Right ventricle myocardium superior (tissue), 1 donor: ENCODE measurements around the gene SPINK1. TPM values are rescaled to one million over a fixed set of nuclear protein-coding genes. Genes with fewer than 3 reads are reported as not detected.
"Not testable (repeated sequence)": the region's sequence is repeated elsewhere in the genome, so short reads cannot be mapped to it uniquely, and the experiment has no call there.

ENCODE experiments used
- ATAC-seq: fragments of 200-7000 bp; cut with Tn5 transposase; one replicate; pipeline ENCODE4 v1.9.1; 2020; ENCODE audit warnings: mild to moderate bottlenecking; ENCODE audit not compliant: poor library complexity
- DNase-seq: peaks from one replicate; pipeline ENCODE4 v3.0.0-alpha.2; 2020
- intact Hi-C: fragments of 100-400 bp; cut with DNase I; formaldehyde crosslinking; loops from one replicate; pipeline ENCODE4 v1.11.2; 2022
- total RNA-seq: library from RNA; stranded (reverse); fragmentation: NEBNext Ultra II Directional; extraction: Animal tissue kit (Norgen Biotek cat#: 25700); gene quantifications from one replicate; pipeline ENCODE4 v1.2.1, GENCODE V29; 2021
- donor health status: DM: no; HTN: yes; CAD: no; lungs with severe emphysema.

SPINK1 gene
- total RNA-seq, 1 donor from 2014 or later = not detected

- intact Hi-C loops = loop anchor here (2.0 kb wide), 1 partner anchor 193 kb away; no protein-coding TSS in a partner anchor
- no peak for DNase-seq
- ATAC-seq = no peak
Observed at GRCh38 chr5:147821766-147822165, 9.7 kb downstream of the SPINK1 start.

- intact Hi-C loops = no loop called here
- ATAC-seq = no peak
Observed at GRCh38 chr5:147819261-147819770, 12.2 kb downstream of the SPINK1 start.

GRCh38 chr5:147818290-147818689, 13.2 kb downstream of the SPINK1 start:
- intact Hi-C loops = no loop called here
- ATAC-seq = no peak
- no peak for DNase-seq

More at GRCh38 chr5:147819261-147819770, 12.2 kb downstream of the SPINK1 start:
- no peak for DNase-seq

GRCh38 chr5:147813696-147814095, 17.8 kb downstream of the SPINK1 start:
- intact Hi-C loops = no loop called here
- no peak for ATAC-seq
- DNase-seq = no peak

- DNase-seq = no peak
- intact Hi-C loops = no loop called here
- no peak for ATAC-seq
Observed at GRCh38 chr5:147809830-147810666, 21.4 kb downstream of the SPINK1 start.

- intact Hi-C loops = no loop called here
- ATAC-seq (peak; percentile 67), DNase-seq (no peak)
Observed at GRCh38 chr5:147805030-147805454, 26.4 kb downstream of the SPINK1 start.

GRCh38 chr5:147804334-147804733, 27.1 kb downstream of the SPINK1 start:
- DNase-seq (no peak), ATAC-seq (no peak)
- intact Hi-C loops = no loop called here

- DNase-seq (no peak), ATAC-seq (no peak)
- intact Hi-C loops = no loop called here
Observed at GRCh38 chr5:147803926-147804325, 27.5 kb downstream of the SPINK1 start.

- DNase-seq, intact Hi-C loops, ATAC-seq: not testable (repeated sequence)
Observed at GRCh38 chr5:147803161-147803560, 28.3 kb downstream of the SPINK1 start.

- ATAC-seq (no peak), DNase-seq (no peak)
- intact Hi-C loops = no loop called here
Observed at GRCh38 chr5:147801461-147801860, 30.0 kb downstream of the SPINK1 start.

- DNase-seq (no peak), ATAC-seq (no peak)
- intact Hi-C loops = no loop called here
Observed at GRCh38 chr5:147800491-147800890, 31.0 kb downstream of the SPINK1 start.

GRCh38 chr5:147796556-147797308, 34.7 kb downstream of the SPINK1 start:
- intact Hi-C loops = no loop called here
- ATAC-seq (no peak), DNase-seq (no peak)

GRCh38 chr5:147791181-147791580, 40.3 kb downstream of the SPINK1 start:
- intact Hi-C loops = no loop called here
- no peak for ATAC-seq
- no peak for DNase-seq

GRCh38 chr5:147789820-147790219, 41.7 kb downstream of the SPINK1 start:
- ATAC-seq (no peak), DNase-seq (no peak)
- intact Hi-C loops = no loop called here

GRCh38 chr5:147788023-147788422, 43.4 kb downstream of the SPINK1 start:
- intact Hi-C loops = no loop called here
- DNase-seq (no peak), ATAC-seq (no peak)

GRCh38 chr5:147786142-147786541, 45.3 kb downstream of the SPINK1 start:
- intact Hi-C loops = no loop called here
- no peak for ATAC-seq
- DNase-seq = no peak

- ATAC-seq = no peak
- intact Hi-C loops = no loop called here
- DNase-seq = no peak
Observed at GRCh38 chr5:147784146-147784987, 47.1 kb downstream of the SPINK1 start.

- intact Hi-C loops = no loop called here
- ATAC-seq (peak; percentile 71), DNase-seq (peak; percentile 71)
Observed at GRCh38 chr5:147782110-147783028, 49.1 kb downstream of the SPINK1 start, which contains the start of gene JAKMIP2. Gene JAKMIP2 (minus strand): TSS chr5:147782728. CDS start chr5:147671806, 110,922 bp downstream.
